Activated T-helper 9 cell treated with anti-CD3 and anti-CD28 coated beads, Interleukin-2, amount 50 U/mL, for 16 hours (primary cell): ENCODE measurements around the gene RTEL1.
A peak's percentile ranks its signal among the peaks of the same experiment; 100 is the strongest.

Experiments used
- DNase-seq: peaks from one replicate; pipeline ENCODE4 v3.0.0-alpha.2; 2020; ENCODE audit warnings: low read depth

Gene RTEL1

GRCh38 chr20:63739130-63740069, 81.3 kb downstream of the RTEL1 start, which contains the start of gene SLC2A4RG:
TSS of gene SLC2A4RG (plus strand) at chr20:63739776. CDS start at chr20:63739913, 137 bp downstream.
- DNase-seq = peak; percentile 51

GRCh38 chr20:63740070-63740626, 82.0 kb downstream of the RTEL1 start:
- peak; percentile 33 for DNase-seq

- DNase-seq = no peak
Measured at GRCh38 chr20:63740627-63741353, 82.7 kb downstream of the RTEL1 start.

GRCh38 chr20:63741354-63741675, 83.2 kb downstream of the RTEL1 start:
- DNase-seq = no peak

- no peak for DNase-seq
Measured at GRCh38 chr20:63741676-63742380, 83.7 kb downstream of the RTEL1 start.

- no peak for DNase-seq
Measured at GRCh38 chr20:63742381-63743024, 84.4 kb downstream of the RTEL1 start.

GRCh38 chr20:63743210-63743970, 85.3 kb downstream of the RTEL1 start:
- DNase-seq = no peak

- no peak for DNase-seq
Measured at GRCh38 chr20:63744158-63744557, 86.0 kb downstream of the RTEL1 start.

- no peak for DNase-seq
Measured at GRCh38 chr20:63744574-63745423, 86.7 kb downstream of the RTEL1 start.

- DNase-seq = no peak
Measured at GRCh38 chr20:63745424-63745805, 87.3 kb downstream of the RTEL1 start.
